Measurements from ENCODE around the gene LRRC74B. TPM values are rescaled to one million over a fixed set of nuclear protein-coding genes. Genes with fewer than 3 reads are reported as not detected.

Gene LRRC74B
- not detected for total RNA-seq

- intact Hi-C loops (cut with DNase I): no loop called here
- Histone ChIP-seq H3K4me3 (peak within 1 kb of the TSS; percentile 26), H3K4me1 (peaks cover 10% of the 10 kb centered on the region), H3K9me3 (no peaks in the 10 kb centered on the region), H3K27me3 (no peaks in the 10 kb centered on the region), H3K36me3 (no peaks in the 10 kb centered on the region), H3K9ac (ENCODE audit: low read depth in 2 of 2, low read length in 2 of 2) (no peak within 1 kb of the TSS), H3K27ac (no peak within 1 kb of the TSS)
- DNase-seq: peak; percentile 88
- TF ChIP-seq, protein P1, sequence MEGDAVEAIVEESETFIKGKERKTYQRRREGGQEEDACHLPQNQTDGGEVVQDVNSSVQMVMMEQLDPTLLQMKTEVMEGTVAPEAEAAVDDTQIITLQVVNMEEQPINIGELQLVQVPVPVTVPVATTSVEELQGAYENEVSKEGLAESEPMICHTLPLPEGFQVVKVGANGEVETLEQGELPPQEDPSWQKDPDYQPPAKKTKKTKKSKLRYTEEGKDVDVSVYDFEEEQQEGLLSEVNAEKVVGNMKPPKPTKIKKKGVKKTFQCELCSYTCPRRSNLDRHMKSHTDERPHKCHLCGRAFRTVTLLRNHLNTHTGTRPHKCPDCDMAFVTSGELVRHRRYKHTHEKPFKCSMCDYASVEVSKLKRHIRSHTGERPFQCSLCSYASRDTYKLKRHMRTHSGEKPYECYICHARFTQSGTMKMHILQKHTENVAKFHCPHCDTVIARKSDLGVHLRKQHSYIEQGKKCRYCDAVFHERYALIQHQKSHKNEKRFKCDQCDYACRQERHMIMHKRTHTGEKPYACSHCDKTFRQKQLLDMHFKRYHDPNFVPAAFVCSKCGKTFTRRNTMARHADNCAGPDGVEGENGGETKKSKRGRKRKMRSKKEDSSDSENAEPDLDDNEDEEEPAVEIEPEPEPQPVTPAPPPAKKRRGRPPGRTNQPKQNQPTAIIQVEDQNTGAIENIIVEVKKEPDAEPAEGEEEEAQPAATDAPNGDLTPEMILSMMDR (IDR thresholded peaks at IDR 0.05): no peak
Measured at GRCh38 chr22:21045585-21046294, at the start of gene LRRC74B. Gene LRRC74B (plus strand): TSS chr22:21045946. CDS start chr22:21045987, 41 bp downstream.

DNA sequence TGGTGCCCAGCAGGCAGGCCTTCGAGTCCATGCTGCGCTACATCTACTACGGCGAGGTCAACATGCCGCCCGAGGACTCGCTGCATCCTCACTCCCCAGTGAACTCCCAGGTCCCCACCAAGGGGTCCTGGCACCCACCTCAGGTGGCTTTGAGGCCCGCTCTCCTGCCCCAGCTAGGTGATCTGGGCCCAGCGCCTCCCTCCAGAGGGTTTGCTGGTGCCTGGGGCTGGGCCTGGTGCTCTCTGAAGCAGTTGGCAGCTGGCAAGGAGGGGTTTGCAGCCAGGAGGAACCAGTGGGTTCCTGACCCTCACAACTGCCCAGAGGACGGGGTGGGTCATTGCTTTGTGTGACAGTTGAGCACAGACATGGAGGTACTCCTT is 49.7 kb upstream of the LRRC74B start:
- TF ChIP-seq, protein P1 (IDR thresholded peaks at IDR 0.05): no peak
- peaks cover 12% of the 10 kb centered on the region for H3K36me3 ChIP-seq
- no peaks in the 10 kb centered on the region for H3K9me3 ChIP-seq
- no peak overlapping the region for H3K9ac ChIP-seq (ENCODE audit: low read depth in 2 of 2, low read length in 2 of 2)
- no peak for DNase-seq
- intact Hi-C loops (cut with DNase I): no loop called here
- H3K4me1 ChIP-seq: peaks cover 10% of the 10 kb centered on the region
- no peak overlapping the region for H3K27ac ChIP-seq
- H3K27me3 ChIP-seq: no peaks in the 10 kb centered on the region
- H3K4me3 ChIP-seq: no peak overlapping the region

GRCh38 chr22:20996598-20997535 is 48.9 kb upstream of the LRRC74B start:
- intact Hi-C loops (cut with DNase I): no loop called here
- H3K9me3 ChIP-seq: no peaks in the 10 kb centered on the region
- H3K27ac ChIP-seq: no peak overlapping the region
- TF ChIP-seq, protein P1 (IDR thresholded peaks at IDR 0.05): no peak
- no peak overlapping the region for H3K4me3 ChIP-seq
- no peak for DNase-seq
- H3K36me3 ChIP-seq: peaks cover 12% of the 10 kb centered on the region
- peaks cover 14% of the 10 kb centered on the region for H3K4me1 ChIP-seq
- H3K9ac ChIP-seq (ENCODE audit: low read depth in 2 of 2, low read length in 2 of 2): no peak overlapping the region
- H3K27me3 ChIP-seq: no peaks in the 10 kb centered on the region

DNA sequence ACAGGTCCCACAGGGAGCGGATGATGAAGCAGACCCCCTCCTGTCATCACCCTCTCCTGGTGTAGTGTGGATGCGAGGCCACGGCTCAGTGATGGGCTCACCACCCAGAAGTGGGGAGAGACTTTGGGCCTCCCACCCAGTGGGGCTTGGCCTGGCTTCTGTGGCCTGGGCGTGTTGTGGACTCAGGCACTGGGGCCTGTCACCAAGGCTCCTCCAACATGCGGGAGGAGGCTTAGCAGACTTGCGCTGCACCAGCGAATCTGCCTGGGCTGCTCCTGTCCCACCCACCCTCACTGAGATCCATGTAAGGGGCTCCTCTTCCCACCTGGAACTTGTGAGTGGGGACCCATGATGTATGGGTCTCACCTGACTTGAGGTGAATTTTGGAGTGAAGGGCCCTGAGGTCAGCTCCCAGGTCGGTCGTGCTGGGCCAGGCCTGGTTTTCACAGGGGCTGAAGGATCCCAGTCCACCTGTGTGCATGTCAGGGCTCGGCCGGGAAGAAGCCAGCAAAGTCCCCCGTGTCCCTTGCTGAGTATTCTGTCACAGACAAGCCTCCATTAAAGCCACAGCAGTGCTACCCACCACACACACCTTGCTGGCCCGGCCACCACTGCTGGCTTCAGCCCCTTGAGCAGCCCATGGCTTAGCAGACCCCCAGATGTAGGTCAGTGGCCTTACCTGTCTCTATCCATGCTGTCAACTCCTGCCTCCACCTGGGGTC is 48.0 kb upstream of the LRRC74B start:
- intact Hi-C loops (cut with DNase I): no loop called here
- DNase-seq: no peak
- H3K36me3 ChIP-seq: peaks cover 12% of the 10 kb centered on the region

More for the DNA sequence above, 48.0 kb upstream of the LRRC74B start:
- H3K27me3 ChIP-seq: no peaks in the 10 kb centered on the region
- peaks cover 14% of the 10 kb centered on the region for H3K4me1 ChIP-seq
- no peak overlapping the region for H3K27ac ChIP-seq
- no peak overlapping the region for H3K4me3 ChIP-seq
- TF ChIP-seq, protein P1 (IDR thresholded peaks at IDR 0.05): no peak
- no peak overlapping the region for H3K9ac ChIP-seq (ENCODE audit: low read depth in 2 of 2, low read length in 2 of 2)
- H3K9me3 ChIP-seq: no peaks in the 10 kb centered on the region

Measured in colonic mucosa (tissue), 4 donors.